Endometrial microvascular endothelial cells (primary cell): ENCODE results near the gene ZNF283. TPM values are rescaled to one million over a fixed set of nuclear protein-coding genes. Genes with fewer than 3 reads are reported as not detected.
"Not testable (repeated sequence)": the region's sequence is repeated elsewhere in the genome, so short reads cannot be mapped to it uniquely, and the experiment has no call there.

Experiments used
- in situ Hi-C: cut with HindIII; loops from 2 replicates; pipeline ENCODE4 v1.10.0; 2017; ENCODE audit warnings: low sequenced_read_pairs, low pct_unique_long_range_greater_than_20kb; ENCODE audit errors: inconsistent ontology term
- total RNA-seq: library from RNA; depleted of rRNA; stranded (reverse); fragments of >200 nt; gene quantifications from one replicate; pipeline ENCODE4 v1.2.3, GENCODE V29; 2015; ENCODE audit errors: inconsistent ontology term

Gene ZNF283
- total RNA-seq, 1 donor from 2014 or later = 1.6 TPM

DNA sequence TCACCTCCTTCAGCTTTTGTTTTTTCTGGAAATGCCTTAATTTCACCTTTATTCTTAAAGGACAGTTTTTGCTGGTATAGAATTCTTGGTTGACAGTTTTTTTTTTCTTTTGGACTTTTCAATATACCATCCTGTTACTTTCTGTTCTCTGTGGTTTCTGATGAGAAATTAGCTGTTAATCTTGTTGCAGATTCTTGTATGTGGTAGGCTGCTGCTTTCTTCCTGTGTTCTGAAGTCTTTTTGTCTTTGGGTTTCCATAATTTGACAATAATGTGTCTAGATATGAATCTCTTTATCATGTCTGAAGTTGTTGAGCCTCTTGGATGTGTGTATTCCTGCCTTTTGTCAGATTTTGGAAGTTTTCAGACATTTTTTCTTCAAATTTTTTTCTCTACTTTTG, 12.0 kb downstream of the ZNF283 start:
- in situ Hi-C loops = no loop called here

DNA sequence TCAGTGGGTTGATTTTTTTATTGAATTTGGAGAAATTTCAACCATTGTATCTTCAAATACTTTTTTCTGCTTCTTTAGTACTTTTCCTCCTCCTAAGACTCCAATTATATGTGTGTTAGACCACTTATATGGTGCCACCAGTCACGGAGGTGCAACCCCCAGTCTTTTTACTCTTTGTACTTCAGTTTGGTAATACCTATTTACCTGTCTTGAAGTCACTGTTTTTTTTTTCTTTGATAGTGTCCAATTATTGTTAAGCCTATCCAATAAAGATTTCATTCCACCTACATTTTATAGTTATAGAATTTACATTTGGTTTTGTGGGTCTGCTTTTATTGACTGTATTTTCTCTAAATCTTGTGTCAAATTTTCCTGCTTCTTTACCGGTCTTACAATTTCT, 14.9 kb downstream of the ZNF283 start:
- in situ Hi-C loops = no loop called here

GRCh38 chr19:43847246-43847645, 20.1 kb downstream of the ZNF283 start:
- in situ Hi-C loops = no loop called here

DNA sequence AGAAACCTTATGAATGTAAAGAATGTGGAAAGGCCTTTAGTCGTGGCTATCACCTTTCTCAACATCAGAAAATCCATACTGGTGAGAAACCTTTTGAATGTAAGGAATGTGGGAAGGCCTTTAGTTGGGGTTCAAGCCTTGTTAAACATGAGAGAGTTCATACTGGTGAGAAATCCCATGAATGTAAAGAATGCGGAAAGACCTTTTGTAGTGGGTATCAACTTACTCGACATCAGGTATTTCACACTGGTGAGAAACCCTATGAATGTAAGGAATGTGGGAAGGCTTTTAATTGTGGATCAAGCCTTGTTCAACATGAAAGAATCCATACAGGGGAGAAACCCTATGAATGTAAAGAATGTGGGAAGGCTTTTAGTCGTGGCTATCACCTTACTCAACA, 20.8 kb downstream of the ZNF283 start:
- in situ Hi-C loops = no loop called here

GRCh38 chr19:43848821-43849220, 21.7 kb downstream of the ZNF283 start:
- in situ Hi-C loops = no loop called here

- in situ Hi-C loops = no loop called here
Measured at GRCh38 chr19:43858174-43858573, 31.1 kb downstream of the ZNF283 start.

DNA sequence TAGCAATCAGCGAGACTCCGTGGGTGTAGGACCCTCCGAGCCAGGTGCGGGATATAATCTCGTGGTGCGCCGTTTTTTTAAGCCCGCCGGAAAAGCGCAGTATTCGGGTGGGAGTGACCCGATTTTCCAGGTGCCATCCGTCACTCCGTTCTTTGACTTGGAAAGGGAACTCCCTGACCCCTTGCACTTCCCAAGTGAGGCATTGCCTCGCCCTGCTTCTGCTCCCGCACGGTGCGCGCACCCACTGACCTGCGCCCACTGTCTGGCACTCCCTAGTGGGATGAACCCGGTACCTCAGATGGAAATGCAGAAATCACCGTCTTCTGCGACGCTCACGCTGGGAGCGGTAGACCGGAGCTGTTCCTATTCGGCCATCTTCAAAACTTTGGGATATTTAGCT, 39.8 kb downstream of the ZNF283 start:
- in situ Hi-C loops = not testable (repeated sequence)

DNA sequence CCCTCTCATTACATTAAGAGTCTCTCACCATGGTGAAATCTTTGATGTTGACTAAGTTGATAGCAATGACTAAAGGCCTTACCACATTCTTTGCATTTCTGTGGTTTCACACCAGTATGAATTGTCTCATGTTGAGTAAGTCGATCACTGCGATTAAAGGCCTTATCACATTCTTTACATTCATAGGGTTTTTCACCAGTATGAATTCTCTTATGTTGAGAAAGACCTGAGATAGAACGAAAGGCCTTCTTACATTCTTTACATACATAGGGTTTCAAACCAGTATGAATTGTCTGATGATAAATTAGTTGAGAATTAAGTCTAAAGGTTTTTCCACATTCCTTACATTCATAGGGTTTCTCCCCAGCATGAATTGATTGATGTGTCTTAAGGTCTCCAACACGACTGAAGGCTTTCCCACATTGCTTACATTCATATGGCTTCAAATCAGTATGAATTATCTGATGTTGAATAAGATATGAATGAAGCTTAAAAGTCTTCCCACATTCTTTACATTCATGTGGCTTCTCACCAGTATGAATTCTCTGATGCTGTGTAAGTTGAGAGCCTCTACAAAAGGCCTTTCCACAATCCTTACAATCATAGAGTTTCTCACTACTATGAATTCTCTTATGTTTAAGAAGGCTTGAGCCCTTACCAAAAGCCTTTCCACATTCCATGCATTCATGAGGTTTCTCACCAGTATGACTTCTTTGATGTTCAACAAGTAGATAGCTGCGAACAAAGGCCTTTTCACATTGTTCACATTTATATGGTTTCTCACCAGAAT, 45.6 kb downstream of the ZNF283 start:
- in situ Hi-C loops = no loop called here

- in situ Hi-C loops = no loop called here
Measured at GRCh38 chr19:43880483-43880882, 53.4 kb downstream of the ZNF283 start.

DNA sequence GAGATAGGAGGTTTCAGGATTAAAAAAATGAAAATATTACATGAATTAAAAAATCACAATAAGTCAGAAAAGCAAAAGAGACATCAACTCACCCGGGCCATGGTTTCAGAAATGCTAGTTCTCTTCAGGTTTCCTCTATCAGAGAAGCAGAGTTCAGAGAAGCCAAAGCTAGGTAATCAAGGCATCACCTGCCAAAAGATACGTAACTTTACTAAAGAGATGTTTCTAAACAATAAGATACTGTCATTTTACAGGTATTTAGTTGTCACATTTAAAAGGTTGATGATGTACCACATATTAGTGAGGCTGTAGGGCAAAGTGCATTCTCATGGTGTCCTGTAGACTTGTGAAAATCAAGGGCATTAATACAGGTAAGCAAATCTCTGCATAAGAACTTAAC, 56.7 kb downstream of the ZNF283 start, which contains the start of gene ZNF404:
Gene ZNF404 (minus strand): TSS at position 101 of the 400 bp plus-strand sequence.
- in situ Hi-C loops = no loop called here

DNA sequence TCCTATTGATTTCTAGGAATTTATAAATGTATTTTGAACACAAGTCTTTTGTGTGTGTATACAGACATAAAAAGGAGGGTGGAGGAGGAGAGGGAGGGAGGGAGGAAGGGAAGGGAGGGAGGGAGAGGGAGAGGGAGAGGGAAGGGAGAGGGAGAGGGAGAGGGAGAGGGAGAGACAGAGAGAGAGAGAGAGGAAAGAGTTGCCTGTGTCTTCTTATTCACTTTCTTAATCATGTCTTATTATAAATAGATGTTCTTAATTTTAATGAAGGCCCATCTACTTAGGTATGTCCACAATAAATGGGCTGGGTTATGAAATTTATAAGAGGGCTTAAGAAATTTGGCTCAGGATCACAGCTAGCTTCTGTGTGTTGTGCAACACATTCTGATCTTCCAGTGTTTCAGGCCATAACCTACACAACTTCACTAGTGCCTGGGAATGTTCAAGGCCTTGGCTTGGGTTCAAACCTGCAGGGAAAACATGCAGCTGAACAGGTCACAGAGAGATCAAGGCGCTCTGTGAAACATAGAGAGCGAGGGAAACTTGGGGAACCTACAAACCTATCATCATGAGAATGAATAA, 68.7 kb downstream of the ZNF283 start:
- in situ Hi-C loops = no loop called here

Other genes with a start within 250 kb of the ZNF283 start
- 15.0 TPM for gene IRGQ, start 231.2 kb upstream of the ZNF283 start, total RNA-seq
- gene ZNF576, start 230.7 kb upstream of the ZNF283 start, total RNA-seq = 22.5 TPM
- gene SRRM5, start 215.2 kb upstream of the ZNF283 start, total RNA-seq = not detected
- gene ZNF428, start 207.7 kb upstream of the ZNF283 start, total RNA-seq = 62.4 TPM
- 0.19 TPM for gene CADM4, start 187.5 kb upstream of the ZNF283 start, total RNA-seq
- 245 TPM for gene PLAUR, start 157.2 kb upstream of the ZNF283 start, total RNA-seq
- not detected for gene IRGC, start 111.2 kb upstream of the ZNF283 start, total RNA-seq
- gene SMG9, start 72.4 kb upstream of the ZNF283 start, total RNA-seq = 13.9 TPM
- 17.4 TPM for gene KCNN4, start 46.3 kb upstream of the ZNF283 start, total RNA-seq
- gene LYPD5, start 24.9 kb upstream of the ZNF283 start, total RNA-seq = 0.09 TPM
- gene ZNF404, start 56.6 kb downstream of the ZNF283 start, total RNA-seq = 1.1 TPM
- gene ZNF45, start 108.0 kb downstream of the ZNF283 start, total RNA-seq = 10.5 TPM
- gene ZNF221, start 123.9 kb downstream of the ZNF283 start, total RNA-seq = 1.2 TPM
- 3.7 TPM for gene ZNF155, start 156.9 kb downstream of the ZNF283 start, total RNA-seq
- 2.0 TPM for gene ZNF230, start 175.6 kb downstream of the ZNF283 start, total RNA-seq
- gene ZNF222, start 198.1 kb downstream of the ZNF283 start, total RNA-seq = 0.56 TPM
- 10.2 TPM for gene ZNF223, start 224.7 kb downstream of the ZNF283 start, total RNA-seq
- 0.93 TPM for gene ZNF284, start 244.8 kb downstream of the ZNF283 start, total RNA-seq